Stimulated activated CD4-positive, alpha-beta T cell treated with anti-CD3 and anti-CD28 coated beads, TNF-alpha, amount 100 ng/mL, for 24 hours (primary cell): Measurements from ENCODE around the gene SLC8A1.

Experiments used
- DNase-seq, 3 experiments: peaks; one replicate each; pipeline ENCODE4 v3.0.0-alpha.2; 2020; ENCODE audit warnings: low read depth in 3 of 3

SLC8A1 gene

DNA sequence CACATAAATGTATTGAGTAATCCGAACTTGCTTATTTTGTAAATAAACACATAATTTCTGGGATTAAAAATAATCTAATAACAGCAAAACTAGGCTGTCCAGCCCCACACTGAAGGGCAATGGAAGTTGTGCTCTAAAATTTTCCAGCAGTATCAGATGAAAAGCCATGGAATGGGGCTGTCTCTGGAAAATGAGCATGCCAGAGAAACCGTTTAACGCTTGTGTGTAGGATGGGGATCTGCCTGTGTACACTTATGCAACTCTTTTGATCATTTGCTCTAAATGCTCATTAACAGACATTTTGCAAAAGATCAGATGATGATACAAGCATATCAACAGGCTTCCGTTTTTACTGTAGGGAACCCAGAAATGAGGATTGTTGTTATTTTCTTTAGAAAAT is 177.6 kb downstream of the SLC8A1 start:
- no peak for DNase-seq

DNA sequence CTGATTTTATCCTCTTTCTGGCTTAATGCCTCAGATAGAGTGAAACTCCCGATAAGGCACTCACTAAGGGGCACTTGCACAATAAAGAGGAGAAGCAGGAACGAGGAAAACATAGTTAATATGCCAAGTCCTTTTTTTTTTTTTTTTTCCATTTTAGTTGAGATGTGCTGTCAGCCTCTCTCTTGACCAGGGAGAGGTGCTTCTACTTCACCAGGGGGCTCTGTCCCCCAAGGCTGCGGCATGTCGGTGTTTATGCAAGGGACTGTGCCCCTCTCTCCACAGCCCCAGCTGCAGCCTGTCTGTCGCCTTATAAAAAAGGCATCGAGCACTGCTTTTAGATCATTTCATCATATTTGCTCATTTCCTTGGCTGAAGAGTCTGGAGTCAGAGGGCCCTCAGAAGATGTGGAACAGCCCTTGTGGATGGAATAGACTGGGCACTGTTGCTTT is 178.1 kb downstream of the SLC8A1 start:
- no peak for DNase-seq

DNA sequence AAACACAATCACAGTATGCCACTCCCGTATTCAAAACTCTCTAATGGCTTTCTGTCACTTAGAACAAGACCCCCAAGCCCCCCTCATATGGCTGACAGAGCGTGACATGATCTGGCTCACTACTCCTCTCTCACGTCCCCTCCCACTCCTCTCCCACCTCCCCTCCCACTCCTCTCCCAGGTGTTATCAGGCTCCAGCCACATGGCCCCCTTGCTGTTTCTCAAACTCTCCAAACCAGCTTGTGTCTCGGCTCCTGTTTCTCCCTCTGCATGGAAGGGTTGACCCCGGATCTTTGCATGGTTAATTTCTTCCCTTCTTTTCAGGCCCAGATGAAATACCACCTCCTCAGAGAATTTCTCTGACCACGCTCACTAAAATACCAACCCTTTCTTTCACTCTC is 180.8 kb downstream of the SLC8A1 start:
- DNase-seq, result no peak

- DNase-seq, result no peak
Measured at GRCh38 chr2:40270372-40270771, 181.5 kb downstream of the SLC8A1 start.

GRCh38 chr2:40268566-40268965 is 183.3 kb downstream of the SLC8A1 start:
- no peak for DNase-seq

GRCh38 chr2:40266201-40266600 is 185.7 kb downstream of the SLC8A1 start:
- DNase-seq, result no peak

DNA sequence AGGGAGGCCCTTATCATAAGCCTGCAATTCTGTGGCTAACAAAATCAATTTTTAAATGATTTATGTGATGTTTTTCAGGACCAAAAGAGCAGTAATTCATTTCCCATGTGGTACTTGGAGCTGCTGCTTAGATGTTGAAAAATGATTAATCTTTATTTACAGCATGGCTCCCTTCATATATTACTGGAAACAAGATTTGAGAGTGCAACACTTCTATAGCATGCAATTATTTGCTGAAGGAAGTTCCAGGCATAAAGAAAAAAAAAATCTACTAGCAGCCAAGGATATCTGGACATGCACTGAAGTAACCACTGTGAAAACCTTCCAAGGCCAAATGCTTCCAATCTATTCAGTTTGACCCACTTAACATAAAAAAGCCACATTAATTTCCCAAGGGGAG is 186.3 kb downstream of the SLC8A1 start:
- DNase-seq, result no peak

DNA sequence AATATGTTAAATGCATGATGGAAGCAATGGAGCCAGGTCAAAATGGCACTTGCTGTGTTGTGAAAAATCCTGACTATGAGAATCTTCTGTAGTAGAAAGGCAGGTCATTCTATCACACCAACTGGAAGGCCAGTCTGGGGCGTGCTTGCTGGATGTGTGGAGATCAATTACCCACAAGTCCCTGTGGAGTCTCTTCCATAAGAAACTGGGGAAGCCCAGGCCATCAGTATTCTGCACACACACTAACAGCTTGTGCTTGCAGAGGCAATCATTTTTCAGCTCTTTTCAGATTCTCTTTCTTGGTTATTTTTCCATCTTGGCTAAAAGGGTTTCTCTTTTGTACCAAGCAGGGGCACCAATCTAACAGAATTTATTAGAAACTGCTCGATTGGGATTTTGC is 190.8 kb downstream of the SLC8A1 start:
- DNase-seq, result no peak

- no peak for DNase-seq
Measured at GRCh38 chr2:40260437-40260836, 191.5 kb downstream of the SLC8A1 start.

DNA sequence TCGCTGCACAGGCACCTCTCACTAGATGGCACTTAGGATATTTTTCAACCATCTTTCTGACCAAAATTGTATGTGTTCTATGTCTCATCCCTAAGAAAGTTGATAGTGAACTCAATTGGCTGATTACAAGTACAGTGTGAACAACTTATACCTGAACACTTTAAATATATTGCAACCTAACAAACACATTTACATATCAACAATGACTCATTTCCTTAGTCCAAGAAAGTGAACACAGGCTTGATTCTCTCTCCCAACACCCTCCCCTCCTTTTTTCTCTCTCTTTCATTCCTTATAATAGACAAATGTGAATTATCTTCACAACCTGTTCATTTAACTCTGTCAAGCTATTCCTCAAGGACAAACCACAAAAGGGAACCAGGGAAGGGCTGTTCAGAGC is 192.0 kb downstream of the SLC8A1 start:
- no peak for DNase-seq

- no peak for DNase-seq
Measured at GRCh38 chr2:40258135-40258457, 193.8 kb downstream of the SLC8A1 start.

DNA sequence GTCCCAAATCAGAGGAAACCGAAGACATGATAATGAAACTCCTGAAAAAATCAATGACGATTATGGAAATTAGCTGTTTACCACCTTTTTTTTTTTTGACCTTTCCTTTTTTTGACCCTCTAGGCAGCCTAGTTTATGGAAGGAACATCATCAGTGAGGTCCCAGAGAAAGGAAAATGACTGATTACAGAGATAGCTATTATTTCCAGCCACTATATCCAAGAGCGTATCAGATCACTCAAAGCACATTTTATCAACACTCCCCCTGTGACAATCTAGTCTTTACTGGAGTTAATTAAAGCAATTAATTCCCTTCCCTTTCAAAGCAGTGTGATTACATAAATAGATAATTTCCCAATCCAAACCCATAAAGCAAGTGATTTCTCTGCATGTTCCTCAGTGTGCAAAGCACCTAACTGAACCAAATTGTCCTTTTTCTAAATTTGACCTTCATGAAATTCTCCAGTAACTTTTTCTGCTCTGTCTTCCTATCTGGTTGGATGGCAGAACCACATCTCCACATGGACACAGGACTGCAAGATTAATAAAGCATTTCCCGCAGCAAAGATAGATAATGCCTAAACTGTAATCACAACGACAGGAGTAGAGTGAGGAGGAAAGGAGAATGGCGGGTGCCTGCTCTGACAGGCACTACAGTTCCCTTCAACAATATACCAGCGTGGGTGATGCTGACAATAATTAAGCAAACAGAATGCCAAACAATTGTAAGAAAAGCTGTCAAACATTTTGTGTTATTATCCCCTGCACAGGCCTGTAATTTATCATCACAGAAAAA is 194.4 kb downstream of the SLC8A1 start:
- DNase-seq, result no peak

GRCh38 chr2:40256649-40257048 is 195.2 kb downstream of the SLC8A1 start:
- no peak for DNase-seq

GRCh38 chr2:40256008-40256407 is 195.9 kb downstream of the SLC8A1 start:
- DNase-seq, result no peak

DNA sequence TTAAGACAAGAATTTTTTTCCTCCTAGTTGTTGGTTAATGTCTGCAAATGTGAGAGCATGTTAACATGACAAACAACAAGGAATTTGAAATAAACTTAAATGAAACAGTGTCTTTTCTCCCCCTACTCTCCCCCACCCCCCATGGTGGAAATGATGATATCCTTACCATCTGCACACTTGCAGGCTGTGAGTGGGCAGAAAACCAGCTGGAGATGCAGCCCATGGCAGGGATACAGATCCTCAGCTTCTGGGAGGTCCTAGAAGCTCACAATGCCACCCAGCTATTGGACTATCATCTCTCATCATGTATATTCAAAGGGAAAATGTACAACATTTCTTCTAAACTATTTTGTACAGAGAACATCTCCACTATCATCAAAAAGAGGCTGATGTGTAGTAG is 196.8 kb downstream of the SLC8A1 start:
- no peak for DNase-seq

DNA sequence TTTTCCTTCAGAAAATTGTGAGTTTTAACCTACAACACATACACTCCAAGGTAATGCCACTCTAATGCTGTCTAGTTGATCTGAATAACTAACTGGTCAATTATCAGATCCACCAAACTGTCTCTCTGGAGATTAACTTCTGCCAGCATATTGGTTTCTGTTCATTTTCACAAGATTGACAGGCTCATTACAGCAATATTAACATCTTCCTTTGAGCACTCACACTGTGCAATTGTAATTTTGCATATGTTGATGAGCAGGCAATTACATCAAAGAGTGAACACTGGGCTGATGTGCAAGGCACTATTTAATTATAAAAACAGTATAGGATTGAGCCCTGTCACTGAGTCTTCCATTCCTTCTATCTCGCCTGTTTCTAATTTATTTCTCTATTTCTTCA is 197.3 kb downstream of the SLC8A1 start:
- no peak for DNase-seq

GRCh38 chr2:40251137-40251536 is 200.8 kb downstream of the SLC8A1 start:
- DNase-seq, result no peak

- no peak for DNase-seq
Measured at GRCh38 chr2:40249577-40249976, 202.3 kb downstream of the SLC8A1 start.

- DNase-seq, result no peak
Measured at GRCh38 chr2:40248294-40248693, 203.6 kb downstream of the SLC8A1 start.

GRCh38 chr2:40244675-40245074 is 207.2 kb downstream of the SLC8A1 start:
- no peak for DNase-seq

DNA sequence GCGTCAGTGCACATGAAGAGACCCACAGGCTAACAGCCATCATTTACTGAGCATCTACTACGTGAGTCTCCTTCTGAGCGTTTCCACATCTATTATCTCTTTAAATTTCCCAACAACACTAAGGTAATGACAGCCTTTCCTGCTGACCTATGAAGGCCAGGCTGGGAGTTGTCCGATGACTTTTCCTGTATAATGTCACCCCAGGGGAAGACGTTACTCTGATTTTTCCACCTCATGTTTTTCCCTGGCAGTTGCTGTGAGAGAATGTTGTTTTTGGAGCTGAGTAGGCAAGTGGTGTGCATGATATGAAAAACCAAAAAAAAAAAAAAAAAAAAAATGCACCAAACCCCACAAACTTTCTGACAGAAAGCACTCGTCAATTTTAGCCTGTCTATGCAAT is 207.6 kb downstream of the SLC8A1 start:
- no peak for DNase-seq

DNA sequence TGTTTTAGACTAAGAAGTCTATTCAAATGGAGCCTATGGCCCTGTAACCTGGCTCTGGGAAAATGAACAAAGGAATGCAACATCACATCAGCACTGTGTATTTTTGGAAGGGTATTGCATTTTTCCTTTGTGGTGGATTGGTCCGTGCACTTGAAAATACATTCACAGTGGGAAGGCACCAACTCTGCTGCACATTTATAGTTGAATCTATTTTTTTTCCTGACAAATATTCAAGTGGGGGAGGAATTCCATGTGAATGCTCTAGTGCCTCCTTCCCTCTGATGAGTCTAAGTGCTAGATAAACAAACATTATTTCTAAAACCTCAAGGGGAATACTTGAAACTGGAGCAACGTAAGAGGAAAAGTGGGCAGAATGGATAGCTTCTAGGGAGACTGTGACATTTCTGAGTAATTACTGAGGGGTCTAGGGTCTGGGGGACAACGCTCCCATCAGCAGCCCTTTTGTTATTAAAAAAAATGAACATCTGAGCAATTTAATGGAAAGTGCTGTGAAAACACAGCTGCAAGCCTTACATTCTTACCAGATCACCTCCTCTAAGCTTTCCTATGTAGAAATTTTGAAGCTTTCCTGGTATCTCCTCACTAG is 208.2 kb downstream of the SLC8A1 start:
- DNase-seq, result no peak

- no peak for DNase-seq
Measured at GRCh38 chr2:40242315-40242714, 209.6 kb downstream of the SLC8A1 start.

GRCh38 chr2:40240070-40240469 is 211.8 kb downstream of the SLC8A1 start:
- no peak for DNase-seq
